PFSK-1 (cell line): ENCODE data around the gene RNF39.

ENCODE experiments used
- FOXP2 ChIP-seq: optimal IDR thresholded peaks from 2 replicates; pipeline ENCODE3; 2011; ENCODE audit warnings: borderline replicate concordance, control low read depth, inconsistent platforms; ENCODE audit not compliant: insufficient read depth; ENCODE audit errors: extremely low read length, extremely low read depth
- POLR2AphosphoS5 ChIP-seq: IDR thresholded peaks from 2 replicates; pipeline ENCODE4 v1.6.1; 2012; ENCODE audit warnings: low read depth, mild to moderate bottlenecking, control low read depth, low read length, moderate library complexity
- REST ChIP-seq, 2 experiments: IDR thresholded peaks; 2 replicates each; pipeline versions ENCODE4 v1.6.1 to v1.8.0; 2011 to 2012; ENCODE audit warnings: low read depth in 2 of 2, low read length in 2 of 2, control low read depth in 1 of 2, inconsistent platforms in 1 of 2, mild to moderate bottlenecking in 1 of 2, moderate library complexity in 1 of 2; ENCODE audit not compliant: insufficient read depth in 1 of 2
- TAF1 ChIP-seq: IDR thresholded peaks from 2 replicates; pipeline ENCODE4 v1.6.1; 2012; ENCODE audit warnings: low read length, control low read depth, borderline replicate concordance; ENCODE audit not compliant: insufficient read depth

- TF ChIP-seq TAF1 (no peak), FOXP2 (no peak), POLR2AphosphoS5 (no peak), REST (IDR thresholded peaks at IDR 0.05; ENCODE audit: insufficient read depth in 1 of 2, low read depth in 2 of 2, low read length in 2 of 2) (no peak)
These were observed 9.5 kb downstream of the RNF39 start for GRCh38 chr6:30066082-30066481.
